Liver (tissue), 9 donors: Measurements from ENCODE around the gene ABCA4. TPM values are rescaled to one million over a fixed set of nuclear protein-coding genes. Genes with fewer than 3 reads are reported as not detected.
A peak's percentile ranks its signal among the peaks of the same experiment; 100 is the strongest.

Source experiments
- DNase-seq: peaks from one replicate; pipeline ENCODE4 v3.0.0-alpha.2; 2017; ENCODE audit warnings: low spot score
- H3K27ac ChIP-seq, 2 donors: one replicate each; pipeline ENCODE4 v1.7.0; 2013; ENCODE audit warnings: inconsistent platforms in 2 of 2, low read length in 2 of 2, control low read depth in 1 of 2, low read depth in 1 of 2, mild to moderate bottlenecking in 1 of 2
- H3K27me3 ChIP-seq, 4 donors: one replicate each; pipeline versions ENCODE4 v1.6.1 to v1.7.0; 2013; ENCODE audit warnings: low read length in 3 of 4, inconsistent platforms in 1 of 4, mild to moderate bottlenecking in 1 of 4, moderate library complexity in 1 of 4; ENCODE audit not compliant: control insufficient read depth in 4 of 4, insufficient read depth in 4 of 4
- H3K36me3 ChIP-seq, 4 donors: one replicate each; pipeline versions ENCODE4 v1.6.1 to v1.7.0; 2013; ENCODE audit warnings: low read length in 3 of 4, mild to moderate bottlenecking in 3 of 4, low read depth in 1 of 4, moderate library complexity in 1 of 4; ENCODE audit not compliant: control insufficient read depth in 4 of 4, insufficient read depth in 3 of 4
- H3K4me1 ChIP-seq, 4 donors: one replicate each; pipeline versions ENCODE4 v1.6.1 to v1.7.0; 2013; ENCODE audit warnings: low read length in 3 of 4, mild to moderate bottlenecking in 3 of 4, moderate library complexity in 1 of 4; ENCODE audit not compliant: control insufficient read depth in 4 of 4, insufficient read depth in 4 of 4
- H3K4me3 ChIP-seq, 3 donors: one replicate each; pipeline versions ENCODE4 v1.6.1 to v1.7.0; 2013; ENCODE audit warnings: low read length in 3 of 3, control low read depth in 1 of 3, low read depth in 1 of 3, mild to moderate bottlenecking in 1 of 3
- H3K9ac ChIP-seq, 2 donors: one replicate each; pipeline ENCODE4 v1.7.0; 2013; ENCODE audit warnings: low read length in 2 of 2, mild to moderate bottlenecking in 2 of 2, moderate library complexity in 2 of 2, control low read depth in 1 of 2, low read depth in 1 of 2
- H3K9me3 ChIP-seq, 4 donors: one replicate each; pipeline versions ENCODE4 v1.6.1 to v1.7.0; 2013; ENCODE audit warnings: low read length in 3 of 4; ENCODE audit not compliant: control insufficient read depth in 4 of 4
- CTCF ChIP-seq: fragments of 150-350 bp; IDR thresholded peaks from 2 replicates; pipeline ENCODE4 v1.5.1; 2017; ENCODE audit warnings: improper control_type of control experiment, low read depth, low read length; ENCODE audit not compliant: missing input control
- EGR1 ChIP-seq, 2 donors: IDR thresholded peaks; 2 replicates each; pipeline ENCODE4 v1.6.1; 2016 to 2018; ENCODE audit warnings: antibody characterized with exemption in 2 of 2, low read depth in 2 of 2
- FOXA1 ChIP-seq: IDR thresholded peaks from 2 replicates; pipeline ENCODE4 v1.6.1; 2016; ENCODE audit warnings: antibody characterized with exemption
- FOXA2 ChIP-seq: IDR thresholded peaks from 2 replicates; pipeline ENCODE4 v1.6.1; 2016; ENCODE audit warnings: antibody characterized with exemption
- GABPA ChIP-seq, 2 donors: IDR thresholded peaks in 1 of 2; conservative IDR thresholded peaks in 1 of 2; 2 replicates each; pipeline ENCODE4 v1.6.1; 2016; ENCODE audit warnings: antibody characterized with exemption in 2 of 2, mild to moderate bottlenecking in 1 of 2, moderate library complexity in 1 of 2
- HNF4A ChIP-seq, 2 donors: conservative IDR thresholded peaks; 2 replicates each; pipeline ENCODE4 v1.6.1; 2016; ENCODE audit warnings: antibody characterized with exemption in 2 of 2, mild to moderate bottlenecking in 2 of 2
- HNF4G ChIP-seq: IDR thresholded peaks from 2 replicates; pipeline ENCODE4 v1.6.1; 2016; ENCODE audit warnings: antibody characterized with exemption
- JUND ChIP-seq, 2 donors: IDR thresholded peaks; 2 replicates each; pipeline ENCODE4 v1.6.1; 2016; ENCODE audit warnings: antibody characterized with exemption in 2 of 2
- MAX ChIP-seq: IDR thresholded peaks from 2 replicates; pipeline ENCODE4 v1.6.1; 2016; ENCODE audit warnings: antibody characterized with exemption
- NR2F2 ChIP-seq: IDR thresholded peaks from 2 replicates; pipeline ENCODE4 v1.6.1; 2016; ENCODE audit warnings: antibody characterized with exemption
- RAD21 ChIP-seq, 2 donors: IDR thresholded peaks; 2 replicates each; pipeline ENCODE4 v1.6.1; 2016; ENCODE audit warnings: antibody characterized with exemption in 2 of 2, mild to moderate bottlenecking in 2 of 2
- RXRA ChIP-seq, 2 donors: IDR thresholded peaks; 2 replicates each; pipeline ENCODE4 v1.6.1; 2017 to 2018; ENCODE audit warnings: antibody characterized with exemption in 2 of 2, mild to moderate bottlenecking in 1 of 2
- SP1 ChIP-seq: IDR thresholded peaks from 2 replicates; pipeline ENCODE4 v1.6.1; 2018; ENCODE audit warnings: antibody characterized with exemption, mild to moderate bottlenecking
- TAF1 ChIP-seq: conservative IDR thresholded peaks from 2 replicates; pipeline ENCODE4 v1.6.1; 2016; ENCODE audit warnings: antibody characterized with exemption, mild to moderate bottlenecking
- YY1 ChIP-seq: IDR thresholded peaks from 2 replicates; pipeline ENCODE4 v1.6.1; 2016; ENCODE audit warnings: antibody characterized with exemption, mild to moderate bottlenecking
- ZBTB33 ChIP-seq: IDR thresholded peaks from 2 replicates; pipeline ENCODE4 v1.6.1; 2016; ENCODE audit warnings: antibody characterized with exemption
- WGBS: extraction: QIAGEN DNeasy Blood & Tissue Kit; methylation state at CpG from one replicate; pipeline ENCODE4 v1.1.7; 2013; 5-methylcytosine and 5-hydroxymethylcytosine counted together
- polyA plus RNA-seq, 2 donors: library from polyadenylated mRNA; stranded (reverse) in 1 of 2; unstranded in 1 of 2; fragments of 200-250 nt in 1 of 2; fragments of >200 nt in 1 of 2; fragmentation: Nextera tagmentation in 1 of 2; extraction: Ambion mirVana in 1 of 2; gene quantifications; one replicate each; pipeline versions ENCODE4 v1.2.1 to v1.2.3, GENCODE V29; 2013 to 2015
- total RNA-seq, 2 donors: library from RNA; depleted of rRNA; stranded (reverse); fragments of >200 nt; gene quantifications; one replicate each; pipeline ENCODE4 v1.2.3, GENCODE V29; 2014
- TF ChIP-seq, protein P1 (sequence below): IDR thresholded peaks from 2 replicates; pipeline ENCODE4 v1.6.1; 2016; ENCODE audit warnings: antibody characterized with exemption
- TF ChIP-seq, protein P2 (sequence below): IDR thresholded peaks from 2 replicates; pipeline ENCODE4 v1.6.1; 2016; ENCODE audit warnings: antibody characterized with exemption, mild to moderate bottlenecking
- donor health status: healthy.
- donor health status: healthy.
- donor health status: healthy.
- donor health status: healthy.
- donor health status: healthy.

ABCA4 gene
- total and polyA plus RNA-seq, 4 donors = 0.19 to 1.5 (median 0.38) TPM

- TF ChIP-seq, protein P1, sequence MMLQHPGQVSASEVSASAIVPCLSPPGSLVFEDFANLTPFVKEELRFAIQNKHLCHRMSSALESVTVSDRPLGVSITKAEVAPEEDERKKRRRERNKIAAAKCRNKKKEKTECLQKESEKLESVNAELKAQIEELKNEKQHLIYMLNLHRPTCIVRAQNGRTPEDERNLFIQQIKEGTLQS = no peak
- TF ChIP-seq JUND (IDR thresholded peaks at IDR 0.05) = no peak
- TF ChIP-seq FOXA1 = no peak
- no peak for TF ChIP-seq FOXA2
- TF ChIP-seq TAF1 = no peak
- no peak for TF ChIP-seq SP1
- no peak for TF ChIP-seq YY1
- peak; percentile 54 for TF ChIP-seq NR2F2
- TF ChIP-seq CTCF = no peak
These were observed 100.0 kb downstream of the ABCA4 start (continued) for GRCh38 chr1:94020764-94021579.

GRCh38 chr1:94019327-94019726, 101.6 kb downstream of the ABCA4 start:
- 94% methylated on average over 9 of the region's 9 CpGs for WGBS
- H3K4me1 ChIP-seq = no peaks in the 10 kb centered on the region
- H3K27me3 ChIP-seq = no peaks in the 10 kb centered on the region
- H3K9me3 ChIP-seq = no peaks in the 10 kb centered on the region
- H3K36me3 ChIP-seq = peaks cover 0 to 1% (median 0%) of the 10 kb centered on the region in 4 donors
- no peak overlapping the region for H3K27ac ChIP-seq
- no peak for DNase-seq
- no peak overlapping the region for H3K4me3 ChIP-seq
- no peak overlapping the region for H3K9ac ChIP-seq
- TF ChIP-seq CTCF (no peak), MAX (no peak), SP1 (no peak), HNF4A (conservative IDR thresholded peaks at IDR 0.05) (no peak), YY1 (no peak), JUND (IDR thresholded peaks at IDR 0.05) (no peak), TAF1 (no peak), FOXA2 (no peak), ZBTB33 (no peak), NR2F2 (no peak), RXRA (IDR thresholded peaks at IDR 0.05) (no peak), HNF4G (no peak), GABPA (IDR thresholded peaks at IDR 0.05 in 1 of 2, conservative IDR thresholded peaks at IDR 0.05 in 1 of 2) (no peak), EGR1 (IDR thresholded peaks at IDR 0.05; ENCODE audit: low read depth in 2 of 2) (no peak), FOXA1 (no peak), RAD21 (IDR thresholded peaks at IDR 0.05) (no peak)
- TF ChIP-seq, protein P1 = no peak
- TF ChIP-seq, protein P2, sequence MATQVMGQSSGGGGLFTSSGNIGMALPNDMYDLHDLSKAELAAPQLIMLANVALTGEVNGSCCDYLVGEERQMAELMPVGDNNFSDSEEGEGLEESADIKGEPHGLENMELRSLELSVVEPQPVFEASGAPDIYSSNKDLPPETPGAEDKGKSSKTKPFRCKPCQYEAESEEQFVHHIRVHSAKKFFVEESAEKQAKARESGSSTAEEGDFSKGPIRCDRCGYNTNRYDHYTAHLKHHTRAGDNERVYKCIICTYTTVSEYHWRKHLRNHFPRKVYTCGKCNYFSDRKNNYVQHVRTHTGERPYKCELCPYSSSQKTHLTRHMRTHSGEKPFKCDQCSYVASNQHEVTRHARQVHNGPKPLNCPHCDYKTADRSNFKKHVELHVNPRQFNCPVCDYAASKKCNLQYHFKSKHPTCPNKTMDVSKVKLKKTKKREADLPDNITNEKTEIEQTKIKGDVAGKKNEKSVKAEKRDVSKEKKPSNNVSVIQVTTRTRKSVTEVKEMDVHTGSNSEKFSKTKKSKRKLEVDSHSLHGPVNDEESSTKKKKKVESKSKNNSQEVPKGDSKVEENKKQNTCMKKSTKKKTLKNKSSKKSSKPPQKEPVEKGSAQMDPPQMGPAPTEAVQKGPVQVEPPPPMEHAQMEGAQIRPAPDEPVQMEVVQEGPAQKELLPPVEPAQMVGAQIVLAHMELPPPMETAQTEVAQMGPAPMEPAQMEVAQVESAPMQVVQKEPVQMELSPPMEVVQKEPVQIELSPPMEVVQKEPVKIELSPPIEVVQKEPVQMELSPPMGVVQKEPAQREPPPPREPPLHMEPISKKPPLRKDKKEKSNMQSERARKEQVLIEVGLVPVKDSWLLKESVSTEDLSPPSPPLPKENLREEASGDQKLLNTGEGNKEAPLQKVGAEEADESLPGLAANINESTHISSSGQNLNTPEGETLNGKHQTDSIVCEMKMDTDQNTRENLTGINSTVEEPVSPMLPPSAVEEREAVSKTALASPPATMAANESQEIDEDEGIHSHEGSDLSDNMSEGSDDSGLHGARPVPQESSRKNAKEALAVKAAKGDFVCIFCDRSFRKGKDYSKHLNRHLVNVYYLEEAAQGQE = no peak
